Islet of Langerhans (tissue), 1 donor: ENCODE results near the gene FAM171A1.
"Not testable (repeated sequence)": the region's sequence is repeated elsewhere in the genome, so short reads cannot be mapped to it uniquely, and the experiment has no call there.

ENCODE experiments used
- FAIRE-seq: peaks from one replicate; lab custom pipeline; 2011; peaks lifted over from hg19 to GRCh38; lab: Jason Lieb, UNC

The FAM171A1 gene

DNA sequence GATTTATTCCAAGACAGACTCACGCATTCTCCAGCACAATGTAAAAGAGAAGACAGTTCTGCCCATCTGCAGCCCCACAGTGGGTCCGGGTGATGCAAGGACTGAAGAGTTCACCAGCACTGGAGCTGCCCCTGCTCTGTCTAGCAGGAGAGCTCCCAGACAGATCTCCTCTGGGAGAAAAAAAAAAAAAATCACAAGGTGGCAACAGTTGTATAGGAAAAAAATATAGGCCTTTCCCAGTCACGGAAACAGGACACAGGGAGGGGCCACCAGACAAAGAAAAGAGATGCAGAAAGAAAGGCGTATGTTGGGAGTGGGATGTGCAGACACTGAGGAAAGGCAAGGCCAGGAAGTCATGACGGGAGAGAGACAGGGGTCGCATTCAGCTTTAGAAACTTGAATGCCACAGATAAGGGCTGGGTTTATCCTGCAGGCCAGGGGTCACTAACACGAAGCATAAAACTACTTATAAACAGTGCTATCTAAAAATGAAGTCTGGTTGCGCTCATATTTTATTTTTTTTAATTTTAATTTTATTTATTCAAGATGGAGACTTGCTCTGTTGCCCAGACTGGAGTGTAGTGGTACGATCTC is 54.1 kb downstream of the FAM171A1 start:
- no peak for FAIRE-seq

DNA sequence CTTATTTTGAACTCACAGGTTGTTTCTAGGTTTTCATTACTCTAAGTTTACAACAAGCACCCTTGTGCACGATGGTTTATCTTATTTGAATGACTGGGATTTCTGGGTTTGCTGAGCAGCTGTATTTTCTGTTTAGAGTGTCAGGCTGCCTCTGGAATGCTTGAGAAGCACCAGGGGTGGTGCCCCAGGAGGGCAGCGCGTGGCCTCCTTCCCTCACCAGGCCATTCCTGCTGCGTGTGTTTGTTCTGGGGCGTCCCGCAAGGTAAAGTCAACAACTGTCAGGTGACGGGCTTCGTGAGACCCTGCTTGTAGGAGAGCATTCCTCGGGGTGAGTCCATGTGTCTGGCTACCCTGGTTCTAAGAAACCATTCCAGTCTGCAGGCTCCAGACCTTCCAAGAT is 54.9 kb downstream of the FAM171A1 start:
- FAIRE-seq = no peak

DNA sequence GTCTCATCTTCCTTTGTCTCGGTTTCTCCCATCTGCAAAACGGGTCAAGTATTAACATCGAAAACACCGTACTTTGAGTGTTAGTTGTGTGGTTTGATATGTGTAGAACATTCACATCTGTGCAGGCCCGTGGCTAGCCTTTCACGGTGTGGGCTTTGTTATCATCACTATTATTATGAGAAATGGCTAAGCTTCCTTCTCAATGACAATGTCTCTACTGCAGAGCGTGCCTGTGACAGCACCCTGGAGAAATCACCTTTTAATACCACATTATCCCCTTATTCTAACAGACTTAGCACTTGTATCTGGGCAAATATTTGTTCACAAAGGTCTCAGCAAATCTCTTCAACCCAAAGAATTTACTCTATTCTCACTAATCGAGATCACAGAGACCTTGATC is 55.8 kb downstream of the FAM171A1 start:
- FAIRE-seq = no peak

DNA sequence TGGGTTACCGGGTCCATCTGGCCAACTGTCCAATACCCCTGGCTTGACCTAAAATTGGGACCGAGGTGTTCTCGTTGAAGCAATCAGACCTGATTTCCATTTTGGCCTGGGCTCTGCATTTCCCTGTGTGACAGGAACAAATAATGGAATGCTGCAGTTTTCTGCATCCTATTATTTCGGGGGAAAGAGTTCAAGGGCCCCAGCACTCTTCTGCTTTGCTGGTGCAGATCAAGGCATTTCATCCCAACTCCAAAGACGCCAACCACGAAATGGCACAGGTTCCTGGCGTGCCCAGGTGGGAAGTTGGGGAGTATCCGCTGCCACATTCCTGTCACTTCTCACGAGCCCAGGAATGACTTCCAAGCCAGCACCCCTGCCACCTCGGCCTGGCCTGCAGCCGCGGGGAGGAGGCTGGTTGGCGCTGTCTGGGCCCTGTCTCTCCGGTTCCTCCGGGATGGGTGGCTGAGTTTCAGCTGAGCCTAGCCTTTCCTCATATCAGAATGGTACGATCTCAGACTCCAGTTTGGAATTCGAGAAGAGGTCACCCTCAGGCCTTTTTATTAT is 56.5 kb downstream of the FAM171A1 start:
- no peak for FAIRE-seq

DNA sequence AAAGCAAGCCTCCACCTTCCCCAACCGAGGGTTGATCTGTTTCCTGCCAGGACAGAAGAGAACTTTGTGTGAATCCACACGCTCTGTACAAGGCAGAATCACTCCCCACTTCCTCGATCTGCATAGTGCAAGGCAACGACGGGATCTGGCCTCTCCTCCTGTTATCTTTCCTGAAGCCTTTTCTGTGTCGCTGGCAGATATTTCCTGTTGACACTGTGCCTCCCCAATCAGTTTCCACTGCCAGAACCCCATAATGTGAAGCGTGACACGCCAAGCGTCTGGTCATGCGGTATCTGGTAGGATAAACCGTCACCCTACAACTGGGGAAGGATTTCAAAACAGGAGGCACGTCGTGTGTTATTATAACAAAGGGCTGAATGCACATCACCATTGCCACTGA is 57.2 kb downstream of the FAM171A1 start:
- no peak for FAIRE-seq

DNA sequence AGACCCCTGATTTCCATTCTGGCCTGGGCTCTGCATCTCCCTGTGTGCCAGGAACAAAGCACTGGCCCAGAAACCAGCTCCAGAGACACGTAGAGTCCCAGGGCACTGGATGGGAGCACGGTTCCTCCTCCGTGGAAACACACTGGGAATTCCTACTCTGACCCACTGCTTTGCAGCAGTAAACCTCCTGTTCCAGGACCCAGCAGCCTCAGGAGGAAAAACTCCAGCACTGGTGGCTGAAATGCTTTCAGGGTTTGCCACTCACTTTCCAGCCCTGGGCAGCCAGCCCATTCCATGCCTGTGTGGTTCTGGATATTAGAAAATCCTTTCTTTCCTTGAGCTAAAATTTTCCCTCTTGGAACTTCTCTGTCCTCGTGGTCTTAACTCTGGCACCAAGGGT is 58.0 kb downstream of the FAM171A1 start:
- no peak for FAIRE-seq

DNA sequence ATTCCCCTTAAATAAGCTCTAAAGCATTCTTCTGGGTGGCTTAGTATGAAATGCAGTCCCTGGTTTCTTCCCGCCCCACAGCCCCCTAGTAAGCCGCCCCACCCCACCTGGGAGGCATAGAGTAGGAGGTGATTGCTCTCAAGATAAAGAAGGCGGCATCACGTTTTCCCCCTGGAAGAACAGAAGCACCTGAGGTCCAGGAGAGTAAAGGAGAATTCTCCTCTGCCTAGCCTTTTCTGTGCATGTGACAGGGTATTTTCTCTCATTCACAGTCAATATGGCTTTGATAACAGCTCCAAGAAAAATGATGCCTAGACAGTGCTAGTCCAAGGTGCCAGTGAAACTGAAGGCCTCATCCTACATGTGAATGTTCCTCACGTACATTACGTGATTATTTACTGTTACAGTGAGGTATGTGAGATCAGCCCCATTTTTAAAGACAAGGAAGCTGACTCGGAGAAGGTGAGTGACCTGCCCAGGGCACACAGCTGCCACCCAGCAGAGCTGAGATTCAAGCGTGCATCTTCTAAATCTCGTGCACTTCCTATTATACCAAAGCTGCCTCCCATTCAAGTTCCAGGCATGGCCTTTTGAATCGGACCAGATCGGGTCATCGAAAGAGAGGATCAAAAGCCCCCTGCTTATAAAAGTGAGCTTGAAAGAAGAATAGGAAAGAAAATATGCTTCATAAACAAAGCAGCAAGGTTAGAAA is 59.4 kb downstream of the FAM171A1 start:
- no peak for FAIRE-seq

DNA sequence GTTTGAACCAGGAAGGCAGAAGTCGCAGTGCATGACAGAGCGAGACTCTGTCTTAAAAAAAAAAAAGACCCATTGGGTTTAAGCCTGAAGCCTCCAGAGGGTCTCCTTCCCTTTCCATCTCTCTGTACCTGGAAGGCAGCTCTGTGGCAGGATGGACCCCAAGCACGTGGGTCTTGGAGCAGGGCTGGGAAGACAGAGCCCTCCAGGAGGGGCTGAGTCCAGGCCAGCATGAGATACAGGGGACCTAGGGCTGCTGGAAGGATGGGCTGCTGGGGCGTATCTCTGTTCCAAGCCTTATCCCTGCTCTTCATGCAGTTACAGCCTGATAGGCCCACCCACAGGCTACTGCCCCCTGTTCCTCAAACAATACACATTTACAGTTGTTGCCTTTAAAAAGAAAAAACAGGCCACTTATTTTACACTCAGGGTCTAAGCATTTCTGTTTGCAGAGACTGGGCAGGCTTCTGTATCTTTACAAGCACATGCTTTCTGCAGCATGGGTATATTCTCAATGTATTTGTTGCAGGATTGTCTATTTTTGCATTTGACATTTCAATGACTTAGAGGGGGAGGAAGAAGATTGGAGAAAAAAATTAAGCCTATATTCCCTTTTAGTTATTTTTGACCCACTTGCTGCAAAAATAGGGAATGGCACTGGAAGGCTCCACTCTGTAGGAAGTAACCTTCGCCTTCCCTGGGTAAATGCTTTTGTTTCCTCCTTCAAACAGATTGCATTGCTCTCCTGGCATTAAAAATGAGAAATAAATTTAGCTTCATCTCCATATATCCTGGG is 60.1 kb downstream of the FAM171A1 start:
- no peak for FAIRE-seq

DNA sequence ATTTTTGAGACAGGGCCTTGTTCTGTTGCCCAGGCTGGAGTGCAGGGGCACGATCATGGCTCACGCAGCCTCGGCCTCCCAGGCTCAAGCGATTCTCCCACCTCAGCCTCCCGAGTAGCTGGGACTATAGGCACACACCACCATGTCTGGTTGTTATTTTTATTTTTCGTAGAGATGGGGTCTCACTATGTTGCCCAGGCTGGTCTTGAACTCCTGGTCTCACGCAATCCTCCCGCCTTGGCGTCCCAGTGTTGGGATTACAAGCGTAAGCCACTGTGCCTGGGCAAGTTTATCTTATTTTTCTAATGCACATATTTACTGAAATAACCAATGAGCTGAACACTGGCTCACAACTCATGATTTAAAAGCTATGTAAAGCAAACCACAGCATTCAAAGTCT is 61.9 kb downstream of the FAM171A1 start:
- no peak for FAIRE-seq

DNA sequence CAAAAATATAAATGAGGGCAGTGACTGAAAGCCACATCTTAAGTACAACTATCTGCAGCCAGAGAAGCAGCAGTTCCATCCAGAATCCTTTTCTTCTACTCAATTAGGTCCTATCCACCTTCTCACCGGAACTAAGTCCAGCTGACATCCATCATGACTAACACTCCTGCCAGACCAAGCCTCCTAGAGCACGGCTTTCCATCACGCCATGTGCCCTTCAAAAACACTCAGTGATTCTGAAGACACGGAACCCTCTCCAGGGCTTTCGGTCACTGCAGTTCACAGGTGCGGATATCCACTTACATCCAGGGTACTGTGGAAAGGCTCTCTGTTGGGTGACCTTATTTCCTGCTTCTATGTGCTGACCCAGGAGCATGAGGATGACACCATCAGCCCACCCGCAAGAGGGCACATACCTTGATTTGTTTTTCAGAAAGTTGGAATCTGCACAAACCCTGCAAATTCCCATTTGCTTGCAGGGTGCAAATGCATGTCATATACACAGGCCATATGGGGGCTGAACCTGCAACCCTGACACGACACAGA is 64.3 kb downstream of the FAM171A1 start:
- FAIRE-seq = no peak

DNA sequence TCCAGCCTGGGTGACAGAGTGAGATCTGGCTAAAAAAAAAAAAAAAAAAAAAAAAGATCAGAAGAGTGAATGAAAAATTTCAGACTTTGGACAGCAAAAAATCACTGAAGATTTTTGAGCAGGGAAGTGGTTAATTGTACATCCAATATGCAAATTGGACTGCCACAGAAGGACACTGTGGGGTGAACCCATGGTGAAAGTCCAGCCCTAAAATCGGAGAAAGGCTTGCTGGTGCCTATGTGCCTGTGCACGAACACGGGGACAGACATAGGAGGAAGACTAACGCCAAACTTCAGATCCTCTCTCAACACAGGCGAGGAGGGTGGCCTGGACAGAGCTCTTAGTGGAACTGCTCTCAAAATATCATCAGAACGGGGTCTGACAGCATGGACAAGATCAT is 65.5 kb downstream of the FAM171A1 start:
- no peak for FAIRE-seq

DNA sequence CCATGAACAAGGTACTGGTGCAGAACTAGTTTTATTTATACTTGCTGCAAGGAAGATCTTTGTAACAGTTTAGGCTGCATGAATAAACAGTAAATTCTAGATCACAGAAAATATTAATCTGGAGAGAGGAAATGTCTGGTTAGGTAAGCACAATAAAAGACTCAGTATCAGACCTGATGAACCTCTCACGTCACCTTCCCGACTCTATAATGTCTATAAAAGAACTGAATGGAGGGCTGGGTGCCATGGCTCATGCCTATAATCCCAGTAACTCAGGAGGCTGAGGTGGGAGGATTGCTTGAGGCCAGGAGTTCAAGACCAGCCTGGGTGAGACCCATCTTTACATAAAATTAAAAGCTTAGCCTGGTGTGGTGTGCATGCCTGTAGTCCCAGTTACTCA is 65.9 kb downstream of the FAM171A1 start:
- no peak for FAIRE-seq

DNA sequence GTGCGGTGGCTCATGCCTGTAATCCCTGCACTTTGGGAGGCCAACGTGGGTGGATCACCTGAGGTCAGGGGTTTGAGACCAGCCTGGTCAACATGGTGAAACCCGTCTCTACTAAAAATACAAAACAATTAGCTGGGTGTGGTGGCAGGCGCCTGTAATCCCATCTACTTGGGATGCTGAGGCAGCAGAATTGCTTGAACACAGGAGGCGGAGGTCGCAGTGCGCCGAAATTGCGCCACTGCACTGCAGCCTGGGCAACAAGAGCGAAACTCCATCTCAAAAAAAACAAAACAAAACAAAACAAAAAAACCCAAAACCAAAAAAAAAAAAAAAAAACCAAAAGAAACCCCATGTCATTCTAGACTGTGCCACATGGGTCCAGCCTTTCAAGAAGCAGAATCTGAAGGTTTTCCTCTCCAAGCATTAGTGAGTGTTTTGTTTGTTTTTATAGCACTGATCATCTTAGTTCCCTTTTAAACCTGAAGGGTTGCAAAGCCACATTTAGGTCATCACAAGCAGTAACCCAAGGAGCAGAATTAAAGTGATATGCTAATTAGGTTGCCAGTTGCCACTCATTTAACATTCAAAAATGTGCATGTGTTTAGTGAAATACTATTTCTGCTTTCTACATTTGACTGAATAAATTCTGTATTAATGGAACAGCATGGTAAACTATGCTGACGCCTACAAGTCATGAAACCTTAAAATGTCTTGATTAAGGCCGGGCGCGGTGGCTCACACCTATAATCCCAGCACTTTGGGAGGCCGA is 68.7 kb downstream of the FAM171A1 start:
- not testable (repeated sequence) for FAIRE-seq

DNA sequence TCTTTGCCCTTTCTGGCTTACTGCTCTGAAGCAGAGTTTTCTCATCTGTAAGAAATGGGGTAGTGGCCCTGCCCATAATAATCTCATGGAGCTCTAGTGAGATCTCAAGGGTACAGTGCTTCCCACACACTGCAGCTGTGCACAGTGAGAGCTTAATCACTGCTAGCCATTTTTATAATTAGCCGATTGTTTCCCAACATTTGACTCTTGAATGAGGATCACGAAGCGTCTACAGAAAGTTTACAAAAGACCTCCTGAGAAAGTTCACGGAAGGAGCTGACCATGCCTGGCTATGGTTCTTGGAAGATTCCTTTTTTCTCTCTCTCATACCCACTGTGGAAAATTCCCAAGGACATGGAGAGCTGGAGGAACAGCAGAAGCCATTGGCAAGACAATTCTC is 70.4 kb downstream of the FAM171A1 start:
- FAIRE-seq = no peak

DNA sequence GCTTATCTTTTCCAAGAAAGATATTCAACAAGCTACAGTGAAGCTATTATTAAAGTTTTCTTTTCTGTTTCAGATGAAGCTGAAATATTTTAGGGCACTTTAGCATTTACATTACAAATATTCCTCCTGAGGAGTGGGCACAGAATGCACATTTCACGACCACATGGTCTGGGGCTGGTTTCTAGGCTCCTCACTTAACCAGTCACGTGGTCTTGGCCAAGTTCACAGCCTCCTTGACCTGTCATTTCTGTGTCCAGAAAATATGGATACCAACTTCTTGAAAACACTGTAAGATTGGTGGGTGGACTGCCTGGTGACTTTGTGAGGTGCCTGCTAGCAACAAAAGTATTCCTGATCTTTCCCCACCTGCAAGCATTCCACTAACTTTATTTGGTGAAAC is 70.9 kb downstream of the FAM171A1 start:
- FAIRE-seq = no peak

DNA sequence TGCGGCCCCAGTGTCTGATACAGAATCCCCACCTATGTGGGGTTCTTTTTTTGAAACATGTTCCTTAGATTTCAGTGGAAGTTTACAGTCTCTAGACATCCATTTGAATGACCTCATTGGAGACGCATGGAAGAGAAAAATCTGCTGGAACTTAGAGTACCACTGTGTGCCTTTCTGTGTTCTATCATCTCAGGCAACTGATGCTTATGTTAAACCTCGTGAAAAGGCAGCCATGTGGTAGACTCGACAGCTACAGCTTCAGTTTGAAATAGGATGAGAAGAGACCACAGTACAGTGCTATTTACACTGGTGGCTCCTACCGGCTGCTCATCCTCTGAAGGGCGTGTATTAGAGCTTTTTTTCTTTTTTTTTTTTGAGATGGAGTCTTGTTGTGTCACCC is 74.4 kb downstream of the FAM171A1 start:
- no peak for FAIRE-seq

DNA sequence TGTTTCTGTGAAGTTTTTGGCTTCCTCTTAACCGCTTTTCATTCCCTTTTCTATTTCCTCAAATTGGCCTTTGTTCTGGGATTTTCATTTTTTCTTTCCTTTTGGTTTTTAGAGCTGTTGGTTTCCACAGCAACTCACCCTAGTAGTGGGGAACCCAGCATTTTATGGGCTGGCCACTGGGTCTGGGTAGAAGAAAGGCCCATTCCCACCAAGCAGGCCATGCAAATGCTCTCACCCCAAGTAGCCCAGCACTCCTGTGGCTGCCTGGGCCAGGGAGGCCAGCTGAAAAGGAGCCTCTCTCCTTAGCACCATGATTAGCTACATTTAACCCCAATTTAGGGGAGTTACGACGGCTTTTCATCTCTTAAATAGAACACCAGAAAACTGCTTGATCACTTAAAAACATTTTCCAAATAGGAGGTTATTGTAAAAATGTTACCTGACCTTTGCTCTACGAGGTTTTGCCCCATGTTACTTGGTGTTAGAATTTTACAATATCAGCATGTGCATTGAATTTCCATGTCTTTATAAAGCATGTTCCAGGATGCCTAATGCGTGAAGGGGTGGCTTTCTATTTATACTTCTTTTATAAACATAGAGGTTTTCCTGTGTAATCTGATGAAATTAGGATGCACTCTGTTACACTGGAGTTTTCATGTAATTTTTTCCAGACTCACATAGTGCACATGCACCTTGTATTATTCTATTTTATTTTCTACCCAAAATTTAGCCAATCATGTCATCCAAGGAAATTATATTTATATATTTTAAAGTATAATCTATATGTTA is 75.4 kb downstream of the FAM171A1 start:
- FAIRE-seq = no peak

DNA sequence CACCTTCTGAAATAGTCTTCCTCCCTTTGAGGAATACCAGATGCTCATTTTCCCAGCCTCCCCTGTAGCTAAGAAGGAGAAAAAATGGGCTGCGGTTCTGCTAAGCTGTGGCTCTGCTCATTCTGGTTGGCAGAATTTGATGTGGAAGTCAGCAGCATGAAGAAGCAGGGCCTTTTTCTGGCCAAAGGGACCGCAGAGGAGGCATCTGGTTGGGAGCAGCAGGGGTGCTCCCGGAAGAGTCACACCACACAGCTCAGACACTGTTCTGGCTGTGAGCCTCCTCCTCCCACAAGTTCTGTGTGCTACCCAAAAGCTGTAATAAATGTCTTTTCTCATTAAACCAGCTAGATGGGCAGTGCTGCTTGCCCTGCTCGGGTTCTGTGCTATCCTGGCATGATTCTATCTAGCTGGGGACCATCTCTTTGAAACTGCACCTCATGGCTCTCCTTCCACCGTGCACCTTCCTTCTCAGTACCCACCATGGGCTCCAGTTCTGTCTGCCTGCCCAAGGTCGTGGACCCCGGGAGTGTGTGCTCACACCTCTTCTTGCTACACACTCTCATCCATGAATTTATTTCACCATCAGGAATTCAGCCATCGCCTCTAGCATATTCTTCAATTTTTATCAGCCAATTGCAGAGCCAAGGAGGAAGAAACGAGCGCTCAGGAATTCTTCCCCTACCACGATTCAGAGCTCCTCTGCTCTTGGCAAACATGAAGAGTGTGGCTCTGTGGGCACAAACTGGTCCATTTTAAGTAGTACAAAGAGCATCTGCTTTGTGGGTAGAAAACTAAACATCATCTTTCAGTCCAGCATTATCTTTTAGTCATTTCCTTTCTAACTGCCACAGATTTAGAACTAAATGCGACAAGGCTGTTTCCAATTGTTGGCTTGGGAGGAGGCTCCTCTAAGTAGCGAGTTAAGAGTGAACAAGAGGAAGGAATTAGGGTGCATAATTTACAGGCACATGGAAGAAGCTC is 76.9 kb downstream of the FAM171A1 start:
- FAIRE-seq = no peak

DNA sequence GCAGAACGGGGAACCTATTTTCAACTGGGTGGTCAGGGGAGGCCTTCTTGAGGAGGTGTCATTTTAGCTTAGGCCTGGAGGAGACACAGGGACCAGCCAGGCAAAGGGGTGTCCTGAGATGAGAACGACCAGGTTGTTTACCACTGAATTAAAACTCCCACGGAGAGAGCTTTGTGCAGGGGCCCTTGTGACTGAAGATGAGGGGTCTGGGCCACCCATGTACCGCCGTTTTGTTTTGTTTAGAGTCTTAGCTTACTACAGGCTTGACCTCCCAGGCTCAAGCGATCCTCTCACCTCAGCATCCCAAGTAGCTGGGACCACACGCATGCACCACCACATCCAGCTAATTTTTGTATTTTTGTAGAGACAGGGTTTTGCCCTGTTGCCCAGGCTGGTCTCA is 80.4 kb downstream of the FAM171A1 start:
- no peak for FAIRE-seq

DNA sequence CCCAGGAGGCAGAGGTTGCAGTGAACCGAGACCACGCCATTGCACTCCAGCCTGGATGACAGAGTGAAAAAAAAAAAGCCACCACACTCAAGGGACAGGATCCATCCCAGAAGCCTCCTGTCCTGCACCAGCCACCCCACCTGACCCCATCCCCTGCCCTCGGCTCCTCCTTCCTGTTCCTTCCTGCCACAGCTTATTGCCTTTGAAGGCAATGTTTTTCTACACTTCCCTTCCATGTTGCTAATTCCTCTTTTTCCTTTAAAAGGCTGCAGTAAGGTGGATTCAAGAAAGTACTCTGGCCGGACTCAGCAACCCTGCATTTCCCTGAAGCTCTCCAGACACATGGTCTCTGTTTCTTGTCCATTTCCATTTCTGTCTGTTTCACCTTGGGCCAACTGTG is 80.9 kb downstream of the FAM171A1 start:
- no peak for FAIRE-seq
